Trophoblast cell (in vitro differentiated cells and primary cell): ENCODE measurements around the gene FHIT.

Experiments used
- DNase-seq, 2 donors: peaks; one replicate each; pipeline ENCODE4 v3.0.0-alpha.2; 2016
- H2AFZ ChIP-seq: 2 replicates; pipeline ENCODE4 v1.6.1; 2013; ENCODE audit warnings: low read length, moderate library complexity, mild to moderate bottlenecking; ENCODE audit not compliant: insufficient read depth, poor library complexity
- H2AK5ac ChIP-seq: 2 replicates; pipeline ENCODE4 v1.6.1; 2013; ENCODE audit warnings: mild to moderate bottlenecking, low read length
- H2BK120ac ChIP-seq: 2 replicates; pipeline ENCODE4 v1.6.1; 2013; ENCODE audit warnings: low read length, mild to moderate bottlenecking, moderate library complexity; ENCODE audit not compliant: insufficient read depth, poor library complexity
- H2BK12ac ChIP-seq: 2 replicates; pipeline ENCODE4 v1.6.1; 2013; ENCODE audit warnings: mild to moderate bottlenecking, low read length, moderate library complexity
- H2BK5ac ChIP-seq: 2 replicates; pipeline ENCODE4 v1.6.1; 2013; ENCODE audit warnings: low read length, low read depth, moderate library complexity, mild to moderate bottlenecking; ENCODE audit not compliant: poor library complexity
- H3K14ac ChIP-seq: 2 replicates; pipeline ENCODE4 v1.6.1; 2013; ENCODE audit warnings: mild to moderate bottlenecking, low read length
- H3K18ac ChIP-seq: 2 replicates; pipeline ENCODE4 v1.6.1; 2013; ENCODE audit warnings: mild to moderate bottlenecking, low read length
- H3K23ac ChIP-seq: 2 replicates; pipeline ENCODE4 v1.6.1; 2013; ENCODE audit warnings: low read length
- H3K27ac ChIP-seq: 2 replicates; pipeline ENCODE4 v1.5.1; 2013; ENCODE audit warnings: low read depth, mild to moderate bottlenecking, inconsistent platforms, low read length, moderate library complexity
- H3K27me3 ChIP-seq: 2 replicates; pipeline ENCODE4 v1.6.1; 2013; ENCODE audit warnings: inconsistent platforms, mild to moderate bottlenecking, low read length, moderate library complexity; ENCODE audit not compliant: insufficient read depth
- H3K36me3 ChIP-seq, 2 experiments: 1 replicate in 1 of 2; 2 replicates in 1 of 2; pipeline ENCODE4 v1.6.1; 2013; ENCODE audit warnings: low read length in 2 of 2, mild to moderate bottlenecking in 2 of 2, moderate library complexity in 1 of 2; ENCODE audit not compliant: insufficient read depth in 2 of 2, control insufficient read depth in 1 of 2
- H3K4ac ChIP-seq: 2 replicates; pipeline ENCODE4 v1.6.1; 2013; ENCODE audit warnings: low read depth, mild to moderate bottlenecking, low read length, moderate library complexity
- H3K4me1 ChIP-seq, 2 experiments: 1 replicate in 1 of 2; 2 replicates in 1 of 2; pipeline ENCODE4 v1.6.1; 2013; ENCODE audit warnings: low read length in 2 of 2, mild to moderate bottlenecking in 2 of 2, moderate library complexity in 1 of 2; ENCODE audit not compliant: insufficient read depth in 2 of 2, control insufficient read depth in 1 of 2
- H3K4me2 ChIP-seq: 2 replicates; pipeline ENCODE4 v1.6.1; 2013; ENCODE audit warnings: inconsistent platforms, mild to moderate bottlenecking, low read length, moderate library complexity
- H3K4me3 ChIP-seq: 2 replicates; pipeline ENCODE4 v1.5.1; 2013; ENCODE audit warnings: mild to moderate bottlenecking, low read depth, low read length, inconsistent platforms
- H3K79me1 ChIP-seq: one replicate; pipeline ENCODE4 v1.6.1; 2013; ENCODE audit warnings: low read length
- H3K79me2 ChIP-seq: 2 replicates; pipeline ENCODE4 v1.6.1; 2013; ENCODE audit warnings: low read length, mild to moderate bottlenecking; ENCODE audit not compliant: control insufficient read depth, insufficient read depth, poor library complexity
- H3K9ac ChIP-seq: 2 replicates; pipeline ENCODE4 v1.6.1; 2013; ENCODE audit warnings: mild to moderate bottlenecking, low read length
- H3K9me3 ChIP-seq: 2 replicates; pipeline ENCODE4 v1.6.1; 2013; ENCODE audit warnings: low read depth, mild to moderate bottlenecking, control low read depth, inconsistent platforms, low read length; ENCODE audit not compliant: insufficient read depth
- H4K12ac ChIP-seq: 2 replicates; pipeline ENCODE4 v1.6.1; 2013; ENCODE audit warnings: low read depth, mild to moderate bottlenecking, low read length, moderate library complexity
- H4K8ac ChIP-seq: 2 replicates; pipeline ENCODE4 v1.6.1; 2013; ENCODE audit warnings: low read depth, mild to moderate bottlenecking, low read length, moderate library complexity
- H4K91ac ChIP-seq: one replicate; pipeline ENCODE4 v1.6.1; 2013; ENCODE audit warnings: low read depth, mild to moderate bottlenecking, low read length, moderate library complexity
- WGBS: extraction: QIAGEN DNeasy Blood & Tissue Kit; methylation state at CpG from one replicate; pipeline ENCODE4 v1.1.7; 2013; ENCODE audit warnings: missing lambda C conversion rate; ENCODE audit not compliant: insufficient read length, insufficient coverage; ENCODE audit errors: extremely low coverage; 5-methylcytosine and 5-hydroxymethylcytosine counted together

The FHIT gene

GRCh38 chr3:60829058-60829457 is 422.2 kb downstream of the FHIT start:
- Histone ChIP-seq H3K79me2 (no peaks in the 10 kb centered on the region), H3K4me1 (no peaks in the 10 kb centered on the region), H3K27ac (no peak overlapping the region), H2BK5ac (no peak overlapping the region), H3K9me3 (no peaks in the 10 kb centered on the region), H2BK12ac (no peak overlapping the region), H3K23ac (no peak overlapping the region), H2BK120ac (no peak overlapping the region), H3K4me3 (no peak overlapping the region), H3K27me3 (no peaks in the 10 kb centered on the region), H3K4me2 (no peak overlapping the region), H2AK5ac (no peak overlapping the region), H4K12ac (no peak overlapping the region), H3K18ac (no peak overlapping the region), H2AFZ (no peak overlapping the region), H4K8ac (no peak overlapping the region), H3K4ac (no peak overlapping the region), H3K79me1 (peaks cover 1% of the 10 kb centered on the region), H3K36me3 (no peaks in the 10 kb centered on the region), H3K9ac (no peak overlapping the region), H4K91ac (no peak overlapping the region), H3K14ac (no peak overlapping the region)
- WGBS, result no CpG with 5 or more reads among the region's 1 CpG
- DNase-seq, result no peak

- DNase-seq, result no peak
- Histone ChIP-seq H2BK12ac (no peak overlapping the region), H2AFZ (no peak overlapping the region), H2AK5ac (no peak overlapping the region), H2BK5ac (no peak overlapping the region), H3K4ac (no peak overlapping the region), H3K27ac (no peak overlapping the region), H4K91ac (no peak overlapping the region), H4K12ac (no peak overlapping the region), H3K23ac (no peak overlapping the region), H3K79me2 (no peaks in the 10 kb centered on the region), H3K79me1 (no peaks in the 10 kb centered on the region), H3K4me1 (no peaks in the 10 kb centered on the region), H3K4me3 (no peak overlapping the region), H3K9ac (no peak overlapping the region), H3K27me3 (no peaks in the 10 kb centered on the region), H3K9me3 (no peaks in the 10 kb centered on the region), H3K14ac (no peak overlapping the region), H4K8ac (no peak overlapping the region), H2BK120ac (no peak overlapping the region), H3K18ac (no peak overlapping the region), H3K36me3 (no peaks in the 10 kb centered on the region), H3K4me2 (no peak overlapping the region)
- no CpG with 5 or more reads among the region's 1 CpG for WGBS
Measured at GRCh38 chr3:60827666-60828065, 423.6 kb downstream of the FHIT start.

- no peak overlapping the region for H3K4me3 ChIP-seq
- H2BK5ac ChIP-seq, result no peak overlapping the region
Measured at GRCh38 chr3:60826511-60826910, 424.7 kb downstream of the FHIT start.

GRCh38 chr3:60812502-60812901 is 438.8 kb downstream of the FHIT start:
- H3K27ac ChIP-seq, result no peak overlapping the region
- H2BK5ac ChIP-seq, result no peak overlapping the region
- no peak overlapping the region for H4K12ac ChIP-seq
- no CpG with 5 or more reads among the region's 2 CpGs for WGBS
- no peak overlapping the region for H3K4me2 ChIP-seq
- no peaks in the 10 kb centered on the region for H3K79me2 ChIP-seq
- no peak overlapping the region for H4K8ac ChIP-seq
- H2BK120ac ChIP-seq, result no peak overlapping the region
- H3K79me1 ChIP-seq, result no peaks in the 10 kb centered on the region
- H3K9me3 ChIP-seq, result no peaks in the 10 kb centered on the region
- no peak overlapping the region for H3K9ac ChIP-seq
- H3K27me3 ChIP-seq, result no peaks in the 10 kb centered on the region
- no peak overlapping the region for H2BK12ac ChIP-seq
- H2AFZ ChIP-seq, result no peak overlapping the region
- H3K4ac ChIP-seq, result no peak overlapping the region
- H2AK5ac ChIP-seq, result no peak overlapping the region
- no peak overlapping the region for H4K91ac ChIP-seq
- H3K23ac ChIP-seq, result no peak overlapping the region
- H3K14ac ChIP-seq, result no peak overlapping the region
- H3K36me3 ChIP-seq, result no peaks in the 10 kb centered on the region
- no peak overlapping the region for H3K4me3 ChIP-seq
- peak in 1 of 2 donors; percentile 7 for DNase-seq
- H3K4me1 ChIP-seq, result peaks cover 0 to 2% of the 10 kb centered on the region in 2 experiments
- H3K18ac ChIP-seq, result no peak overlapping the region

More at GRCh38 chr3:60826511-60826910, 424.7 kb downstream of the FHIT start:
- Histone ChIP-seq H3K79me1 (no peaks in the 10 kb centered on the region), H3K4ac (no peak overlapping the region), H2BK120ac (no peak overlapping the region), H3K27ac (no peak overlapping the region), H3K18ac (no peak overlapping the region), H3K14ac (no peak overlapping the region), H3K79me2 (no peaks in the 10 kb centered on the region), H4K8ac (no peak overlapping the region), H4K12ac (no peak overlapping the region), H3K4me2 (no peak overlapping the region), H3K23ac (no peak overlapping the region), H3K27me3 (no peaks in the 10 kb centered on the region), H3K9ac (no peak overlapping the region), H3K4me1 (no peaks in the 10 kb centered on the region), H2AK5ac (no peak overlapping the region), H4K91ac (no peak overlapping the region), H2BK12ac (no peak overlapping the region), H3K36me3 (no peaks in the 10 kb centered on the region), H2AFZ (no peak overlapping the region), H3K9me3 (no peaks in the 10 kb centered on the region)
- WGBS, result no CpG with 5 or more reads among the region's 6 CpGs
- DNase-seq, result no peak
